A673 (cell line): Measurements from ENCODE around the gene ZSCAN26. TPM values are rescaled to one million over a fixed set of nuclear protein-coding genes. Genes with fewer than 3 reads are reported as not detected.
A peak's percentile ranks its signal among the peaks of the same experiment; 100 is the strongest.

ENCODE experiments used
- BruUV-seq: library from RNA; stranded (reverse); fragments of 400-500 nt; replicated peaks from 2 replicates; lab custom pipeline; 2021; lab: Mats Ljungman, UMichigan
- CTCF ChIA-PET: fragments of 300-600 bp; sonication (Branson Sonifier 250); formaldehyde crosslinking; loops from one replicate; lab custom pipeline; 2022; ENCODE audit warnings: antibody characterized with exemption; lab: Charles Lee
- POLR2A ChIA-PET: fragments of 300-600 bp; sonication (Branson Sonifier 250); formaldehyde crosslinking; loops from one replicate; lab custom pipeline; 2022; ENCODE audit warnings: antibody characterized with exemption; ENCODE audit not compliant: low non-redundant PET; lab: Charles Lee
- DNase-seq: peaks from one replicate; pipeline ENCODE4 v3.0.0-alpha.2; 2015; ENCODE audit warnings: low spot score
- H3K27ac ChIP-seq: fragments of 200-600 bp; sonication (generic); 2 replicates; pipeline ENCODE4 v1.5.1; 2016; ENCODE audit warnings: mixed run types, low read depth, mild to moderate bottlenecking, mixed read lengths, antibody characterized with exemption, low read length; ENCODE audit not compliant: poor library complexity, severe bottlenecking
- H3K27me3 ChIP-seq: fragments of 200-600 bp; sonication (generic); replicated peaks from 2 replicates; pipeline ENCODE4 v1.6.1; 2017; ENCODE audit warnings: mixed run types, low read depth, mild to moderate bottlenecking, mixed read lengths, antibody characterized with exemption, low read length; ENCODE audit not compliant: insufficient read depth, poor library complexity
- H3K36me3 ChIP-seq: fragments of 200-600 bp; sonication (generic); 2 replicates; pipeline ENCODE4 v1.6.1; 2016; ENCODE audit warnings: mixed run types, mild to moderate bottlenecking, mixed read lengths, antibody characterized with exemption, low read length; ENCODE audit not compliant: insufficient read depth, poor library complexity, severe bottlenecking
- H3K4me1 ChIP-seq: fragments of 200-600 bp; sonication (generic); 2 replicates; pipeline ENCODE4 v1.6.1; 2017; ENCODE audit warnings: mixed run types, mild to moderate bottlenecking, mixed read lengths, antibody characterized with exemption, low read length; ENCODE audit not compliant: insufficient read depth, poor library complexity, severe bottlenecking
- H3K4me3 ChIP-seq: fragments of 200-600 bp; sonication (generic); 2 replicates; pipeline ENCODE4 v1.5.1; 2016; ENCODE audit warnings: low read depth, mixed run types, mild to moderate bottlenecking, mixed read lengths, low read length; ENCODE audit not compliant: poor library complexity, severe bottlenecking
- H3K9me3 ChIP-seq: fragments of 200-600 bp; sonication (generic); 2 replicates; pipeline ENCODE4 v1.6.1; 2016; ENCODE audit warnings: mixed run types, low read depth, mild to moderate bottlenecking, mixed read lengths, antibody characterized with exemption, low read length; ENCODE audit not compliant: poor library complexity, severe bottlenecking
- CTCF ChIP-seq: fragments of 300-800, 200-600 bp; sonication (generic); conservative IDR thresholded peaks from 2 replicates; pipeline ENCODE4 v1.5.1; 2017; ENCODE audit warnings: low read depth, mild to moderate bottlenecking, antibody characterized with exemption, low read length, moderate library complexity, mixed read lengths
- EZH2 ChIP-seq: fragments of 200-600 bp; sonication (generic); IDR thresholded peaks from 2 replicates; pipeline ENCODE4 v1.6.1; 2017; ENCODE audit warnings: borderline replicate concordance, low read depth, mild to moderate bottlenecking, mixed read lengths, antibody characterized with exemption, low read length; ENCODE audit not compliant: poor library complexity, severe bottlenecking
- intact Hi-C: fragments of 100-400 bp; cut with micrococcal nuclease; formaldehyde crosslinking; loops from one replicate; pipeline ENCODE4 v1.10.0; 2022; ENCODE audit not compliant: unreplicated experiment
- total RNA-seq: library from RNA; stranded (reverse); gene quantifications from 2 replicates; pipeline ENCODE4 v1.2.3, GENCODE V29; 2021

The ZSCAN26 gene
- total RNA-seq, 1 experiment from 2014 or later: 19.9 TPM

- intact Hi-C loops: no loop called here
- Histone ChIP-seq H3K4me3 (no peak overlapping the region), H3K27ac (no peak overlapping the region), H3K36me3 (peaks cover 50% of the 10 kb centered on the region), H3K27me3 (no peaks in the 10 kb centered on the region), H3K9me3 (no peaks in the 10 kb centered on the region), H3K4me1 (no peaks in the 10 kb centered on the region)
- CTCF ChIA-PET: no interaction called here
- no peak for TF ChIP-seq EZH2
- no peak for TF ChIP-seq CTCF
- POLR2A ChIA-PET: no interaction called here
- no peak for DNase-seq
- BruUV-seq: no TSS peak
Observed at GRCh38 chr6:28274888-28275287, 7.9 kb downstream of the ZSCAN26 start.

GRCh38 chr6:28277746-28278145 is 10.8 kb downstream of the ZSCAN26 start:
- no TSS peak for BruUV-seq

GRCh38 chr6:28280595-28281287 is 13.8 kb downstream of the ZSCAN26 start:
- POLR2A ChIA-PET: no interaction called here
- CTCF ChIA-PET: no interaction called here
- TF ChIP-seq CTCF (no peak), EZH2 (no peak)
- DNase-seq: no peak
- Histone ChIP-seq H3K4me1 (no peaks in the 10 kb centered on the region), H3K36me3 (peaks cover 38% of the 10 kb centered on the region), H3K27ac (no peak overlapping the region), H3K4me3 (peak overlapping the region; percentile 82), H3K9me3 (peaks cover 5% of the 10 kb centered on the region), H3K27me3 (no peaks in the 10 kb centered on the region)
- no TSS peak for BruUV-seq
- intact Hi-C loops: no loop called here

More at GRCh38 chr6:28277746-28278145, 10.8 kb downstream of the ZSCAN26 start:
- no peaks in the 10 kb centered on the region for H3K9me3 ChIP-seq
- no peak overlapping the region for H3K27ac ChIP-seq
- ChIA-PET CTCF (no interaction called here), POLR2A (no interaction called here)
- H3K27me3 ChIP-seq: no peaks in the 10 kb centered on the region
- no peak for DNase-seq
- TF ChIP-seq CTCF (no peak), EZH2 (no peak)
- H3K36me3 ChIP-seq: peaks cover 43% of the 10 kb centered on the region
- H3K4me1 ChIP-seq: no peaks in the 10 kb centered on the region
- H3K4me3 ChIP-seq: no peak overlapping the region
- intact Hi-C loops: no loop called here
